ENCODE results near the gene ARHGAP24. TPM values are rescaled to one million over a fixed set of nuclear protein-coding genes. Genes with fewer than 3 reads are reported as not detected.

The ARHGAP24 gene
- total RNA-seq, 1 experiment from 2014 or later: 17.4 TPM

DNA sequence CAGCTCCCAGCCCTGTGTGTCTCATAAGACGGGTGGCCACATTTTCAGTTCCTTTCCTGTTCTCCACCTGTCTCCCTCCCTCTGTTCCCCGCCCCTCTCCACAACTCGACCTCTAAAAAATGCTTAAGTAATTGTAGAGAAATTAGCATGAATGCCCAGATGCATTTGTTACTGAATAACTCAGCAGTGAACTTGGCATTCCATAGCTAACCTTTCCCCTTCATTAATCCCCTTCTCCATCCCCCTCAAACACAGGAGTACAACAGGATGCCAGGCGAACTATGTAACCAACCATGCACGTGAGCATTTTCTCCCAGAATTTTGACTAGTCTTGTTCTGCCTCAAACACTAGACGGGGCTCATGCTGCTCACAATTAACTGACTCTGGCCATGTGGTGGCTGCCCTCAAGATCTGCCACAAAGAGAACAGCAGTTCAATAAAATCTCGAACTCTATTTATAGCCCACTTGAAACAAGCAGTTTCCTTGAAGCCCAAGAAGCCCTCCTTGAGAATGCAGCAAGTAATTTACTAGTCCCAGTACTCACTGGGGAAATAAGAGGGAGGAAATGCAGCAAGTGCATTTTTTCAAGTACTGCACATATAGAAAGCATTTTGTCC, 351.2 kb downstream of the ARHGAP24 start:
- Histone ChIP-seq H3K4me1 (ENCODE audit: control insufficient read depth, insufficient read depth, low read length) (peaks cover 32% of the 10 kb centered on the region; the same call in 1 of the 2 replicates), H3K27ac (ENCODE audit: low read length) (peak overlapping the region; percentile 32), H3K36me3 (ENCODE audit: control insufficient read depth, insufficient read depth, low read length) (no peaks in the 10 kb centered on the region), H3K4me3 (ENCODE audit: low read depth in 2 of 2, low read length in 2 of 2) (no peak overlapping the region; a peak in 1 of 4 replicates), H3K27me3 (ENCODE audit: control insufficient read depth, insufficient read depth, low read length) (no peaks in the 10 kb centered on the region), H3K9me3 (ENCODE audit: control insufficient read depth, insufficient read depth, low read depth, low read length) (no peaks in the 10 kb centered on the region)
- peak; percentile 70 for ATAC-seq
- DNase-seq (ENCODE audit: low read depth, low spot score): no peak
- in situ Hi-C loops (cut with HindIII; ENCODE audit: low pct_unique_long_range_greater_than_20kb, low sequenced_read_pairs): no loop called here
- ChIA-PET CTCF (no interaction called here), POLR2A (no interaction called here)
- BruUV-seq (replicated peaks): no TSS peak
- TF ChIP-seq TCF7L2 (IDR thresholded peaks at IDR 0.05; ENCODE audit: low read depth, low read length): no peak
- TF ChIP-seq, protein P1, sequence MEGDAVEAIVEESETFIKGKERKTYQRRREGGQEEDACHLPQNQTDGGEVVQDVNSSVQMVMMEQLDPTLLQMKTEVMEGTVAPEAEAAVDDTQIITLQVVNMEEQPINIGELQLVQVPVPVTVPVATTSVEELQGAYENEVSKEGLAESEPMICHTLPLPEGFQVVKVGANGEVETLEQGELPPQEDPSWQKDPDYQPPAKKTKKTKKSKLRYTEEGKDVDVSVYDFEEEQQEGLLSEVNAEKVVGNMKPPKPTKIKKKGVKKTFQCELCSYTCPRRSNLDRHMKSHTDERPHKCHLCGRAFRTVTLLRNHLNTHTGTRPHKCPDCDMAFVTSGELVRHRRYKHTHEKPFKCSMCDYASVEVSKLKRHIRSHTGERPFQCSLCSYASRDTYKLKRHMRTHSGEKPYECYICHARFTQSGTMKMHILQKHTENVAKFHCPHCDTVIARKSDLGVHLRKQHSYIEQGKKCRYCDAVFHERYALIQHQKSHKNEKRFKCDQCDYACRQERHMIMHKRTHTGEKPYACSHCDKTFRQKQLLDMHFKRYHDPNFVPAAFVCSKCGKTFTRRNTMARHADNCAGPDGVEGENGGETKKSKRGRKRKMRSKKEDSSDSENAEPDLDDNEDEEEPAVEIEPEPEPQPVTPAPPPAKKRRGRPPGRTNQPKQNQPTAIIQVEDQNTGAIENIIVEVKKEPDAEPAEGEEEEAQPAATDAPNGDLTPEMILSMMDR (IDR thresholded peaks at IDR 0.05): peak; percentile 36
- intact Hi-C loops (cut with micrococcal nuclease; ENCODE audit: unreplicated experiment): loop anchor here (5.0 kb wide), 1 partner anchor 141 kb away; no protein-coding TSS in a partner anchor

DNA sequence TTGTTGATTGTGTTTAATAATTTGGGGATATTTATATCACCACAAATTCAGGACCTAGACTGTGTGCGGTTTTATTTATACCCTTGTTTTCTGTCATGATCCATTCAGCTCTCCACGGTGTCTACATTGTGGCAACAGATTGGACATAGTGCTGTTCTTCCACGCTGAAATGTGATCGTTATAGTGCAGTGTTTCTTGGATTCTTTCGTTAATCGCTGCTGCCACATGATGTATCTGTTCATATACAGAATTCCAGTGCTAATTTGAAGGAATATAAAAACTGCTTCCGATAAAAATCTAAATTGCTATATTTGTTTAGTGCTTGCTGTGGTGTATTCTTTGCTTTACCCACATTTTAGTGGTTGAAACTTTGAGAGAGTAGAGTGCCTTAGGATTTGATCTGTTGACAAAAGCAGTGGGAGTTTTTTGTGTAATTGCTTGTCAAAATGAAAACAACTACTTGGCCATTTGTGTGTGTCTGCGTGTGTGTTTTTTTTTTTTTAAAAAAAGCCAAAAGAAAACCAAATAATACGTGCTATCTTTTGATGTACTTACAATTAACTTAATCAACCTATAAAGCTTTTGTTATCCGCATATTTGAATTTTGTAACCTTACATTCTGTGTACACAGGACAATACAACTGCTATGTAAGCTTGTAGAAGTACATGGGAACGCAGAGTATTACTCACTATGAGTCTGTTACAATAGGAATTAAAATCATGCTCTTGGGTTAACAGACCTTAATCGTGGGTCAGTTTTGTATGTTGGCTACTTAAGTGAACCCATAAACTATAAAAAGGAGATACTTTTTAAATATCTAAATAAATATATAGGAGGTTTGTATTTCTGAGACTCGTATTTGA, 353.3 kb downstream of the ARHGAP24 start:
- Histone ChIP-seq H3K4me3 (ENCODE audit: low read depth in 2 of 2, low read length in 2 of 2) (peak overlapping the region; percentile 33 to 65), H3K4me1 (ENCODE audit: control insufficient read depth, insufficient read depth, low read length) (peaks cover 28% of the 10 kb centered on the region; the same call in 1 of the 2 replicates), H3K27me3 (ENCODE audit: control insufficient read depth, insufficient read depth, low read length) (no peaks in the 10 kb centered on the region), H3K36me3 (ENCODE audit: control insufficient read depth, insufficient read depth, low read length) (no peaks in the 10 kb centered on the region), H3K9me3 (ENCODE audit: control insufficient read depth, insufficient read depth, low read depth, low read length) (no peaks in the 10 kb centered on the region), H3K27ac (ENCODE audit: low read length) (peak overlapping the region; percentile 78)
- ChIA-PET CTCF (no interaction called here), POLR2A (no interaction called here)
- DNase-seq (ENCODE audit: low read depth, low spot score): no peak
- in situ Hi-C loops (cut with HindIII; ENCODE audit: low pct_unique_long_range_greater_than_20kb, low sequenced_read_pairs): no loop called here
- peak; percentile 78 for ATAC-seq
- no TSS peak for BruUV-seq (replicated peaks)
- intact Hi-C loops (cut with micrococcal nuclease; ENCODE audit: unreplicated experiment): loop anchor here (5.0 kb wide), 1 partner anchor 139 kb away; no protein-coding TSS in a partner anchor
- TF ChIP-seq TCF7L2 (IDR thresholded peaks at IDR 0.05; ENCODE audit: low read depth, low read length): no peak
- TF ChIP-seq, protein P1 (IDR thresholded peaks at IDR 0.05): no peak
- no peak for TF ChIP-seq SIN3A (IDR thresholded peaks at IDR 0.05; ENCODE audit: borderline replicate concordance, insufficient read depth, low read depth, low read length)
- no peak for TF ChIP-seq POLR2AphosphoS5 (IDR thresholded peaks at IDR 0.05; ENCODE audit: low read depth, low read length)
- TF ChIP-seq, protein P2, sequence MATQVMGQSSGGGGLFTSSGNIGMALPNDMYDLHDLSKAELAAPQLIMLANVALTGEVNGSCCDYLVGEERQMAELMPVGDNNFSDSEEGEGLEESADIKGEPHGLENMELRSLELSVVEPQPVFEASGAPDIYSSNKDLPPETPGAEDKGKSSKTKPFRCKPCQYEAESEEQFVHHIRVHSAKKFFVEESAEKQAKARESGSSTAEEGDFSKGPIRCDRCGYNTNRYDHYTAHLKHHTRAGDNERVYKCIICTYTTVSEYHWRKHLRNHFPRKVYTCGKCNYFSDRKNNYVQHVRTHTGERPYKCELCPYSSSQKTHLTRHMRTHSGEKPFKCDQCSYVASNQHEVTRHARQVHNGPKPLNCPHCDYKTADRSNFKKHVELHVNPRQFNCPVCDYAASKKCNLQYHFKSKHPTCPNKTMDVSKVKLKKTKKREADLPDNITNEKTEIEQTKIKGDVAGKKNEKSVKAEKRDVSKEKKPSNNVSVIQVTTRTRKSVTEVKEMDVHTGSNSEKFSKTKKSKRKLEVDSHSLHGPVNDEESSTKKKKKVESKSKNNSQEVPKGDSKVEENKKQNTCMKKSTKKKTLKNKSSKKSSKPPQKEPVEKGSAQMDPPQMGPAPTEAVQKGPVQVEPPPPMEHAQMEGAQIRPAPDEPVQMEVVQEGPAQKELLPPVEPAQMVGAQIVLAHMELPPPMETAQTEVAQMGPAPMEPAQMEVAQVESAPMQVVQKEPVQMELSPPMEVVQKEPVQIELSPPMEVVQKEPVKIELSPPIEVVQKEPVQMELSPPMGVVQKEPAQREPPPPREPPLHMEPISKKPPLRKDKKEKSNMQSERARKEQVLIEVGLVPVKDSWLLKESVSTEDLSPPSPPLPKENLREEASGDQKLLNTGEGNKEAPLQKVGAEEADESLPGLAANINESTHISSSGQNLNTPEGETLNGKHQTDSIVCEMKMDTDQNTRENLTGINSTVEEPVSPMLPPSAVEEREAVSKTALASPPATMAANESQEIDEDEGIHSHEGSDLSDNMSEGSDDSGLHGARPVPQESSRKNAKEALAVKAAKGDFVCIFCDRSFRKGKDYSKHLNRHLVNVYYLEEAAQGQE (IDR thresholded peaks at IDR 0.05; ENCODE audit: insufficient read depth in 1 of 2, low read depth in 2 of 2, low read length in 1 of 2): no peak
